Memory B cell (primary cell): ENCODE data around the gene MAGI2.

Source experiments
- ATAC-seq: fragments of 150-1000 bp; cut with Tn5 transposase; 2 replicates; pipeline ENCODE4 v1.10.0; 2021; ENCODE audit warnings: low read depth, mild to moderate bottlenecking, moderate library complexity
- DNase-seq, 2 donors: peaks; one replicate each; pipeline ENCODE4 v3.0.0; 2022; ENCODE audit warnings: low spot score in 2 of 2
- H3K27ac Mint-ChIP-seq: one replicate; pipeline ENCODE4 v1.8.0; 2022; ENCODE audit warnings: mild to moderate bottlenecking, moderate library complexity, mixed read lengths
- H3K27me3 Mint-ChIP-seq: one replicate; pipeline ENCODE4 v1.8.0; 2022; ENCODE audit warnings: mixed read lengths
- H3K36me3 Mint-ChIP-seq: one replicate; pipeline ENCODE4 v1.8.0; 2022; ENCODE audit warnings: mild to moderate bottlenecking, mixed read lengths
- H3K4me1 Mint-ChIP-seq: one replicate; pipeline ENCODE4 v1.8.0; 2022; ENCODE audit warnings: mixed read lengths
- H3K4me3 Mint-ChIP-seq: one replicate; pipeline ENCODE4 v1.8.0; 2022; ENCODE audit warnings: mild to moderate bottlenecking, moderate library complexity, mixed read lengths
- H3K9me3 Mint-ChIP-seq: one replicate; pipeline ENCODE4 v1.8.0; 2022; ENCODE audit warnings: mixed read lengths

MAGI2 gene

GRCh38 chr7:79216236-79216635 is 237.2 kb downstream of the MAGI2 start:
- Mint-ChIP-seq H3K4me1 (no peaks in the 10 kb centered on the region), H3K27me3 (no peaks in the 10 kb centered on the region), H3K9me3 (peaks cover 3% of the 10 kb centered on the region), H3K36me3 (no peaks in the 10 kb centered on the region), H3K27ac (no peak overlapping the region), H3K4me3 (no peak overlapping the region)
- no peak for ATAC-seq
- no peak for DNase-seq

- H3K4me1 Mint-ChIP-seq: no peaks in the 10 kb centered on the region
- H3K4me3 Mint-ChIP-seq: no peak overlapping the region
- no peaks in the 10 kb centered on the region for H3K36me3 Mint-ChIP-seq
- H3K27ac Mint-ChIP-seq: no peak overlapping the region
- no peak for ATAC-seq
- H3K27me3 Mint-ChIP-seq: no peaks in the 10 kb centered on the region
- no peak for DNase-seq
- H3K9me3 Mint-ChIP-seq: peaks cover 5% of the 10 kb centered on the region
Measured at GRCh38 chr7:79212334-79212733, 241.1 kb downstream of the MAGI2 start.

DNA sequence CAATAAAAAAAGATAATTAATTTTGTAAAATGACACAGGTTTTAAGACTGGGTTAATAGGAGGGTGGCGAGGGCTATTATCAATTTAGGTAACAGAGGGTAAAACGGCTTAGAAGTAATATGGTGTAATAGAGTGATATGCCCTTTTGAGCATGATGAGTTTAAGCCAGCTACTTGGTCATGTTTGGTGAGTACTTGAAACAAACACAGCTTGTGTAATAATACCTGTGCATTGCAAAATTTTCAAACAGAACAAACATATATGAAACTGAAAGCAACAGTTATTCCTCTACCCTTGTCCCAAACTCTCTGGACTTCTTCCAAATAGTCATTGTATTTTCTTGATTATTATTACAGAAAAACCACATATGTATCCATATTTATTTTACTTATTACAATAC is 241.7 kb downstream of the MAGI2 start:
- DNase-seq (no peak), ATAC-seq (no peak)
- Mint-ChIP-seq H3K4me1 (no peaks in the 10 kb centered on the region), H3K27me3 (no peaks in the 10 kb centered on the region), H3K36me3 (no peaks in the 10 kb centered on the region), H3K9me3 (peaks cover 5% of the 10 kb centered on the region), H3K27ac (no peak overlapping the region), H3K4me3 (no peak overlapping the region)

DNA sequence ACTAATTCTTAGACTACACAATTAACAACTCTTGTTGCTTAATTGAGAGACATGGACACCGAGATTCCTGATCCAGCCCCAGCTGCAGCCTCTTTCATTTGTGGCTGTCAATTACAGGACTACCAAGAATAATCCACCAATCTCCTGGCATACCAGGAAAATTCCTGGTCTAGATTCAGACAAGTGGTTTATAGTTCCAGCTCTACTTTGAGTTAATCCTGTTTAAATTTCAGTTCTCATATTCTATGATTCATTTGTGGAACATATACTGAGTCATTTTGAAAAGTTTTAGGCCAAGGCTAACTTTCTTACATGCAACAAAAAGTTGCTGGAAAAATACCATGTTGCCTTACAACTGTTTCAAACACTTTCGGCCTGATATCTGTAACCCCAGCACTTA is 253.5 kb downstream of the MAGI2 start:
- Mint-ChIP-seq H3K27me3 (no peaks in the 10 kb centered on the region), H3K4me1 (no peaks in the 10 kb centered on the region), H3K9me3 (peaks cover 2% of the 10 kb centered on the region), H3K27ac (no peak overlapping the region), H3K4me3 (no peak overlapping the region), H3K36me3 (no peaks in the 10 kb centered on the region)
- no peak for ATAC-seq
- no peak for DNase-seq

GRCh38 chr7:79199266-79199665 is 254.2 kb downstream of the MAGI2 start:
- peaks cover 2% of the 10 kb centered on the region for H3K9me3 Mint-ChIP-seq
- no peak overlapping the region for H3K4me3 Mint-ChIP-seq
- ATAC-seq (no peak), DNase-seq (no peak)
- no peaks in the 10 kb centered on the region for H3K36me3 Mint-ChIP-seq
- H3K27ac Mint-ChIP-seq: no peak overlapping the region
- H3K27me3 Mint-ChIP-seq: no peaks in the 10 kb centered on the region
- H3K4me1 Mint-ChIP-seq: no peaks in the 10 kb centered on the region

GRCh38 chr7:79185605-79186004 is 267.9 kb downstream of the MAGI2 start:
- no peaks in the 10 kb centered on the region for H3K36me3 Mint-ChIP-seq
- no peak for DNase-seq
- H3K27ac Mint-ChIP-seq: no peak overlapping the region
- H3K4me1 Mint-ChIP-seq: no peaks in the 10 kb centered on the region
- no peak for ATAC-seq
- peaks cover 6% of the 10 kb centered on the region for H3K9me3 Mint-ChIP-seq
- H3K4me3 Mint-ChIP-seq: no peak overlapping the region
- H3K27me3 Mint-ChIP-seq: no peaks in the 10 kb centered on the region

GRCh38 chr7:79182283-79182682 is 271.2 kb downstream of the MAGI2 start:
- Mint-ChIP-seq H3K4me3 (no peak overlapping the region), H3K27me3 (no peaks in the 10 kb centered on the region), H3K27ac (no peak overlapping the region), H3K9me3 (peaks cover 6% of the 10 kb centered on the region), H3K36me3 (no peaks in the 10 kb centered on the region), H3K4me1 (no peaks in the 10 kb centered on the region)
- no peak for ATAC-seq
- DNase-seq: no peak

- H3K9me3 Mint-ChIP-seq: peaks cover 6% of the 10 kb centered on the region
- H3K4me3 Mint-ChIP-seq: no peak overlapping the region
- H3K4me1 Mint-ChIP-seq: no peaks in the 10 kb centered on the region
- ATAC-seq (no peak), DNase-seq (no peak)
- no peaks in the 10 kb centered on the region for H3K36me3 Mint-ChIP-seq
- H3K27me3 Mint-ChIP-seq: no peaks in the 10 kb centered on the region
- H3K27ac Mint-ChIP-seq: no peak overlapping the region
Measured at GRCh38 chr7:79180533-79180932, 272.9 kb downstream of the MAGI2 start.

DNA sequence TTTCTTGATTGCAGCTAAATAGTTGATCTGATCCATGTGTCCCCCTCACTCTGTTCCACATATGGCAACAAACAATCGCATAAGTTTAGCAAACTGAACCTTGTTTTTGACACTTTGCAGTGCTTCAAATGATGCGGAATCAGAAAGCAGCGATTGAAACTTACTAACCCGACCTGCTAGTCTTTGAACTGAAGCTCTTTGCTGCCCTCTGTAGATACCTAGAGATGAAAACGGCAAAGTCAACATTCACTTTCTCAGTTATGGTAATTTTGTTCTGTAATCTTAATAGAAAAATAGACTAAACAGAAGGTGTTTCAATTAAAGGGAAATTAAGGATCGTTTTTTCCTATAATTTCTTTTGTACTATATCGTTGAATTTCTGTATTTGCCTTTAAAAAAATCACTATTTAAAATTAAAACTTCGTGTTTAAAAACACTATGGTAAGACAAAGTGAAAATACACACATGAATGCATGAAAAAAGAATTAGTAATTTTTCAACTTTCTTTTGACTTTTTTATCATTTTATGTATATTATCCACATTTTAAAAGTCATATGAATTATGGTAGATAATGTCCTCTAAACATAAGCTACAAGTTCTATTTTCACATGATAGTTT is 276.5 kb downstream of the MAGI2 start:
- DNase-seq: no peak
- H3K36me3 Mint-ChIP-seq: no peaks in the 10 kb centered on the region
- no peaks in the 10 kb centered on the region for H3K4me1 Mint-ChIP-seq
- H3K27me3 Mint-ChIP-seq: no peaks in the 10 kb centered on the region
- peaks cover under 1% of the 10 kb centered on the region for H3K9me3 Mint-ChIP-seq
- ATAC-seq: no peak
- no peak overlapping the region for H3K27ac Mint-ChIP-seq
- H3K4me3 Mint-ChIP-seq: no peak overlapping the region

DNA sequence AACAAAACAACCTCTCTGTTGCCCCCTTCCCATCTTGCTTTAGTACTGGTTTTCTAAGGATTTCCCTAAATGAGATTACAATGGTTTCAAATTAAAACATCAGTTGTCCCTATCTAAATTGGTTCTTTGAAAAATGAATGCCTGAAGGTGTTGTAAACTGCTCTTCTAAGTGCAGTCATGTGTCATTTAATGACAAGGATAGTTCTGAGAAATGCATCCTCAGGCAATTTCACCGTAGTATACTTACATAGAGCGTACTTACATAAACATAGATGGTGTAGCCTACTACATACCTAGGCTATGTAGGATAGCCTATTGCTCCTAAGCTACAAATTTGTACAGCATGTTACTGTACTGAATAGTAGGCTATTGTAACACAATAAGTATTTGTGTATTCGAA is 278.1 kb downstream of the MAGI2 start:
- DNase-seq: no peak

GRCh38 chr7:79165225-79165624 is 288.2 kb downstream of the MAGI2 start:
- DNase-seq: no peak
- H3K4me1 Mint-ChIP-seq: no peaks in the 10 kb centered on the region
- H3K9me3 Mint-ChIP-seq: peaks cover 5% of the 10 kb centered on the region
- H3K27ac Mint-ChIP-seq: no peak overlapping the region
- H3K27me3 Mint-ChIP-seq: no peaks in the 10 kb centered on the region
- H3K36me3 Mint-ChIP-seq: no peaks in the 10 kb centered on the region
- no peak overlapping the region for H3K4me3 Mint-ChIP-seq
- ATAC-seq: no peak

More for the DNA sequence above, 278.1 kb downstream of the MAGI2 start:
- Mint-ChIP-seq H3K36me3 (no peaks in the 10 kb centered on the region), H3K9me3 (no peaks in the 10 kb centered on the region), H3K4me3 (no peak overlapping the region), H3K4me1 (no peaks in the 10 kb centered on the region), H3K27ac (no peak overlapping the region), H3K27me3 (no peaks in the 10 kb centered on the region)
- ATAC-seq: no peak

GRCh38 chr7:79159040-79159664 is 294.3 kb downstream of the MAGI2 start:
- ATAC-seq (no peak), DNase-seq (no peak)
- peaks cover 5% of the 10 kb centered on the region for H3K9me3 Mint-ChIP-seq
- H3K4me3 Mint-ChIP-seq: no peak overlapping the region
- H3K27ac Mint-ChIP-seq: no peak overlapping the region
- no peaks in the 10 kb centered on the region for H3K27me3 Mint-ChIP-seq
- no peaks in the 10 kb centered on the region for H3K4me1 Mint-ChIP-seq
- H3K36me3 Mint-ChIP-seq: no peaks in the 10 kb centered on the region

- H3K4me1 Mint-ChIP-seq: no peaks in the 10 kb centered on the region
Measured at GRCh38 chr7:79157281-79157680, 296.2 kb downstream of the MAGI2 start.

GRCh38 chr7:79149831-79150230 is 303.6 kb downstream of the MAGI2 start:
- H3K9me3 Mint-ChIP-seq: no peaks in the 10 kb centered on the region
- ATAC-seq: no peak

More at GRCh38 chr7:79157281-79157680, 296.2 kb downstream of the MAGI2 start:
- no peaks in the 10 kb centered on the region for H3K27me3 Mint-ChIP-seq
- no peak for ATAC-seq
- H3K9me3 Mint-ChIP-seq: peaks cover 5% of the 10 kb centered on the region
- DNase-seq: no peak
- H3K36me3 Mint-ChIP-seq: no peaks in the 10 kb centered on the region
- no peak overlapping the region for H3K4me3 Mint-ChIP-seq
- H3K27ac Mint-ChIP-seq: no peak overlapping the region

GRCh38 chr7:79142706-79143105 is 310.8 kb downstream of the MAGI2 start:
- H3K4me3 Mint-ChIP-seq: no peak overlapping the region
- ATAC-seq: no peak
- no peaks in the 10 kb centered on the region for H3K27me3 Mint-ChIP-seq
- DNase-seq: no peak
- peaks cover 1% of the 10 kb centered on the region for H3K9me3 Mint-ChIP-seq
- no peaks in the 10 kb centered on the region for H3K4me1 Mint-ChIP-seq
- H3K27ac Mint-ChIP-seq: no peak overlapping the region
- H3K36me3 Mint-ChIP-seq: no peaks in the 10 kb centered on the region

More at GRCh38 chr7:79149831-79150230, 303.6 kb downstream of the MAGI2 start:
- H3K4me3 Mint-ChIP-seq: no peak overlapping the region
- no peaks in the 10 kb centered on the region for H3K27me3 Mint-ChIP-seq
- H3K27ac Mint-ChIP-seq: no peak overlapping the region
- DNase-seq: no peak
- H3K36me3 Mint-ChIP-seq: no peaks in the 10 kb centered on the region
- H3K4me1 Mint-ChIP-seq: no peaks in the 10 kb centered on the region
